ENCODE measurements around the gene YEATS2. TPM values are rescaled to one million over a fixed set of nuclear protein-coding genes. Genes with fewer than 3 reads are reported as not detected.

The YEATS2 gene
- total RNA-seq, 1 experiment from 2014 or later: 38.6 TPM

DNA sequence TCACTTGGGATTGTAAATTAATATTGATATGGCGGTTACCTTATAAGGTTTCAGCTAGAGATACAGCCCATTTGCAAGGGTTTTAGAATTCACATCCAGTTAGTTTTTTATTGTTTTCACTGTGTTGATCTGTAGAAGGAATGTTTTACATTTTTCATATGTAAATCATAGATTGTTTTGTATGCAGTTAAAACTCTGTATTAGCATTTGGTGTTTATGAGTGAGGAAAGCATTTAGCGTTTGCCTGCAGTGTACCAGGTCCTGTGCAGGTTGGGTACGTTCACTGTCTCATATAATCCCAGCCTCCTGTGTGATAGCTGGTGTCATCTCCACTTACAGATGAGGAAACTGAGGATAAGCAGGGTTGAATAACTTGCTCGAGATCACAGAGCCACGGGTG lies 104.0 kb downstream of the YEATS2 start:
- ChIA-PET RAD21 (ENCODE audit: low non-redundant PET in 1 of 2, low total read pairs in 2 of 2, uncharacterized antibody in 2 of 2, unreplicated experiment in 2 of 2) (no interaction called here), CTCF (no interaction called here), POLR2A (no interaction called here)
- Histone ChIP-seq H2AFZ (ENCODE audit: low read depth, low read length, poor library complexity, severe bottlenecking) (no peak overlapping the region), H3K4me3 (replicated peaks in 1 of 2; ENCODE audit: low read depth in 1 of 2, low read length in 2 of 2) (no peak overlapping the region), H4K20me1 (ENCODE audit: insufficient read depth) (no peaks in the 10 kb centered on the region), H3K4me2 (ENCODE audit: low read length) (no peak overlapping the region), H3K9ac (ENCODE audit: low read length) (no peak overlapping the region), H3K27me3 (ENCODE audit: insufficient read depth, low read length) (no peaks in the 10 kb centered on the region), H3K9me3 (ENCODE audit: control insufficient read depth in 1 of 2, insufficient read depth in 1 of 2, low read depth in 1 of 2, low read length in 2 of 2) (no peaks in the 10 kb centered on the region), H3K79me2 (ENCODE audit: insufficient read depth, low read length) (no peaks in the 10 kb centered on the region), H3K4me1 (ENCODE audit: control insufficient read depth in 1 of 2, insufficient read depth in 2 of 2, low read length in 2 of 2) (no peaks in the 10 kb centered on the region), H3K36me3 (ENCODE audit: control insufficient read depth in 1 of 2, insufficient read depth in 2 of 2, low read length in 2 of 2) (peaks cover 61 to 64% of the 10 kb centered on the region in 2 experiments), H3K9me2 (ENCODE audit: insufficient read depth) (no peaks in the 10 kb centered on the region), H3K27ac (ENCODE audit: low read depth, low read length) (no peak overlapping the region)
- ATAC-seq (no peak), DNase-seq (ENCODE audit: low read depth, low spot score) (no peak)
- intact Hi-C loops (cut with micrococcal nuclease): no loop called here
- BruUV-seq (replicated peaks): no TSS peak
- TF ChIP-seq CBX3 (IDR thresholded peaks at IDR 0.05; ENCODE audit: low read depth): no peak
- no peak for TF ChIP-seq CEBPB (IDR thresholded peaks at IDR 0.05; ENCODE audit: low read depth)

DNA sequence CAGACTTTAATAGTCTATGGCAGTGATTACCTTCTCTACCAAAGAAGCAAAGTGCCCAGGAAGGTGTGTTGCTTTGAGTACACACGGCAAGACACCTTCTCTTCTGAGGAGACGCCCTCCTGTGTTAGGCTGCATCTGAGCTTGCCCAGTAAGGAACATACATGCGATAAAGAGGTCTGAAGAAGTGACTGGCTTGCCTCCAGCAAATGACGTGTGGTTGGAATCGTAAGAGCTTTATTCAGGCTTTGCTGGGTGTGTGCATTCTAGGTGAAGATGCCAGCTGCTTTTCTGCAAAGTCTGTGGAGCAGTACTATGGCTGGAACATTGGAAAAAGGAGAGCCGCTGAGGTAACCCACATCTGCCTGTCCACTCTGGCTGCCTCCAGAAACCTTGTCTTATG lies 105.4 kb downstream of the YEATS2 start:
- intact Hi-C loops (cut with micrococcal nuclease): no loop called here
- POLR2A ChIA-PET: no interaction called here
- Histone ChIP-seq H3K79me2 (ENCODE audit: insufficient read depth, low read length) (no peaks in the 10 kb centered on the region), H2AFZ (ENCODE audit: low read depth, low read length, poor library complexity, severe bottlenecking) (no peak overlapping the region), H3K9me2 (ENCODE audit: insufficient read depth) (no peaks in the 10 kb centered on the region), H3K4me3 (replicated peaks in 1 of 2; ENCODE audit: low read depth in 1 of 2, low read length in 2 of 2) (no peak overlapping the region), H3K27ac (ENCODE audit: low read depth, low read length) (no peak overlapping the region), H3K4me1 (ENCODE audit: control insufficient read depth in 1 of 2, insufficient read depth in 2 of 2, low read length in 2 of 2) (no peaks in the 10 kb centered on the region), H4K20me1 (ENCODE audit: insufficient read depth) (no peaks in the 10 kb centered on the region), H3K4me2 (ENCODE audit: low read length) (no peak overlapping the region), H3K9me3 (ENCODE audit: control insufficient read depth in 1 of 2, insufficient read depth in 1 of 2, low read depth in 1 of 2, low read length in 2 of 2) (no peaks in the 10 kb centered on the region), H3K27me3 (ENCODE audit: insufficient read depth, low read length) (no peaks in the 10 kb centered on the region), H3K36me3 (ENCODE audit: control insufficient read depth in 1 of 2, insufficient read depth in 2 of 2, low read length in 2 of 2) (peaks cover 68 to 70% of the 10 kb centered on the region in 2 experiments), H3K9ac (ENCODE audit: low read length) (no peak overlapping the region)
- CTCF ChIA-PET: no interaction called here
- RAD21 ChIA-PET (ENCODE audit: low non-redundant PET in 1 of 2, low total read pairs in 2 of 2, uncharacterized antibody in 2 of 2, unreplicated experiment in 2 of 2): no interaction called here
- BruUV-seq (replicated peaks): no TSS peak
- ATAC-seq (no peak), DNase-seq (ENCODE audit: low read depth, low spot score) (no peak)
- TF ChIP-seq YY1 (IDR thresholded peaks at IDR 0.05; ENCODE audit: extremely low read depth, insufficient replicate concordance, low read depth, low read length) (no peak), FOSL1 (IDR thresholded peaks at IDR 0.05; ENCODE audit: low read depth) (no peak), CEBPB (IDR thresholded peaks at IDR 0.05; ENCODE audit: low read depth) (no peak), EGR1 (IDR thresholded peaks at IDR 0.05; ENCODE audit: low read depth) (no peak), EZH2phosphoT487 (IDR thresholded peaks at IDR 0.05; ENCODE audit: borderline replicate concordance) (no peak), RAD21 (IDR thresholded peaks at IDR 0.05; ENCODE audit: low read depth) (no peak), SIN3A (IDR thresholded peaks at IDR 0.05; ENCODE audit: low read depth) (no peak), ELF1 (IDR thresholded peaks at IDR 0.05; ENCODE audit: borderline replicate concordance, low read depth) (no peak), POLR2A (IDR thresholded peaks at IDR 0.05; ENCODE audit: borderline replicate concordance, extremely low read depth, insufficient read depth, insufficient read length) (no peak), SP1 (IDR thresholded peaks at IDR 0.05; ENCODE audit: low read depth) (no peak), JUND (IDR thresholded peaks at IDR 0.05) (no peak)
- TF ChIP-seq, protein P1, sequence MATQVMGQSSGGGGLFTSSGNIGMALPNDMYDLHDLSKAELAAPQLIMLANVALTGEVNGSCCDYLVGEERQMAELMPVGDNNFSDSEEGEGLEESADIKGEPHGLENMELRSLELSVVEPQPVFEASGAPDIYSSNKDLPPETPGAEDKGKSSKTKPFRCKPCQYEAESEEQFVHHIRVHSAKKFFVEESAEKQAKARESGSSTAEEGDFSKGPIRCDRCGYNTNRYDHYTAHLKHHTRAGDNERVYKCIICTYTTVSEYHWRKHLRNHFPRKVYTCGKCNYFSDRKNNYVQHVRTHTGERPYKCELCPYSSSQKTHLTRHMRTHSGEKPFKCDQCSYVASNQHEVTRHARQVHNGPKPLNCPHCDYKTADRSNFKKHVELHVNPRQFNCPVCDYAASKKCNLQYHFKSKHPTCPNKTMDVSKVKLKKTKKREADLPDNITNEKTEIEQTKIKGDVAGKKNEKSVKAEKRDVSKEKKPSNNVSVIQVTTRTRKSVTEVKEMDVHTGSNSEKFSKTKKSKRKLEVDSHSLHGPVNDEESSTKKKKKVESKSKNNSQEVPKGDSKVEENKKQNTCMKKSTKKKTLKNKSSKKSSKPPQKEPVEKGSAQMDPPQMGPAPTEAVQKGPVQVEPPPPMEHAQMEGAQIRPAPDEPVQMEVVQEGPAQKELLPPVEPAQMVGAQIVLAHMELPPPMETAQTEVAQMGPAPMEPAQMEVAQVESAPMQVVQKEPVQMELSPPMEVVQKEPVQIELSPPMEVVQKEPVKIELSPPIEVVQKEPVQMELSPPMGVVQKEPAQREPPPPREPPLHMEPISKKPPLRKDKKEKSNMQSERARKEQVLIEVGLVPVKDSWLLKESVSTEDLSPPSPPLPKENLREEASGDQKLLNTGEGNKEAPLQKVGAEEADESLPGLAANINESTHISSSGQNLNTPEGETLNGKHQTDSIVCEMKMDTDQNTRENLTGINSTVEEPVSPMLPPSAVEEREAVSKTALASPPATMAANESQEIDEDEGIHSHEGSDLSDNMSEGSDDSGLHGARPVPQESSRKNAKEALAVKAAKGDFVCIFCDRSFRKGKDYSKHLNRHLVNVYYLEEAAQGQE (IDR thresholded peaks at IDR 0.05; ENCODE audit: low read depth): no peak
- TF ChIP-seq, protein P2, sequence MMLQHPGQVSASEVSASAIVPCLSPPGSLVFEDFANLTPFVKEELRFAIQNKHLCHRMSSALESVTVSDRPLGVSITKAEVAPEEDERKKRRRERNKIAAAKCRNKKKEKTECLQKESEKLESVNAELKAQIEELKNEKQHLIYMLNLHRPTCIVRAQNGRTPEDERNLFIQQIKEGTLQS (IDR thresholded peaks at IDR 0.05): no peak
- TF ChIP-seq, protein P3, sequence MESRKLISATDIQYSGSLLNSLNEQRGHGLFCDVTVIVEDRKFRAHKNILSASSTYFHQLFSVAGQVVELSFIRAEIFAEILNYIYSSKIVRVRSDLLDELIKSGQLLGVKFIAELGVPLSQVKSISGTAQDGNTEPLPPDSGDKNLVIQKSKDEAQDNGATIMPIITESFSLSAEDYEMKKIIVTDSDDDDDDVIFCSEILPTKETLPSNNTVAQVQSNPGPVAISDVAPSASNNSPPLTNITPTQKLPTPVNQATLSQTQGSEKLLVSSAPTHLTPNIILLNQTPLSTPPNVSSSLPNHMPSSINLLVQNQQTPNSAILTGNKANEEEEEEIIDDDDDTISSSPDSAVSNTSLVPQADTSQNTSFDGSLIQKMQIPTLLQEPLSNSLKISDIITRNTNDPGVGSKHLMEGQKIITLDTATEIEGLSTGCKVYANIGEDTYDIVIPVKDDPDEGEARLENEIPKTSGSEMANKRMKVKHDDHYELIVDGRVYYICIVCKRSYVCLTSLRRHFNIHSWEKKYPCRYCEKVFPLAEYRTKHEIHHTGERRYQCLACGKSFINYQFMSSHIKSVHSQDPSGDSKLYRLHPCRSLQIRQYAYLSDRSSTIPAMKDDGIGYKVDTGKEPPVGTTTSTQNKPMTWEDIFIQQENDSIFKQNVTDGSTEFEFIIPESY (IDR thresholded peaks at IDR 0.05; ENCODE audit: extremely low read depth, insufficient replicate concordance, low read length): no peak

Data from HCT116 (cell line).